ENCODE data around the gene RASSF3. TPM values are rescaled to one million over a fixed set of nuclear protein-coding genes. Genes with fewer than 3 reads are reported as not detected.
"Not testable (repeated sequence)": the region's sequence is repeated elsewhere in the genome, so short reads cannot be mapped to it uniquely, and the experiment has no call there.

Gene RASSF3, protein sequence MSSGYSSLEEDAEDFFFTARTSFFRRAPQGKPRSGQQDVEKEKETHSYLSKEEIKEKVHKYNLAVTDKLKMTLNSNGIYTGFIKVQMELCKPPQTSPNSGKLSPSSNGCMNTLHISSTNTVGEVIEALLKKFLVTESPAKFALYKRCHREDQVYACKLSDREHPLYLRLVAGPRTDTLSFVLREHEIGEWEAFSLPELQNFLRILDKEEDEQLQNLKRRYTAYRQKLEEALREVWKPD
- 13.4 TPM for total RNA-seq

- peak; percentile 85 for ATAC-seq
Measured at GRCh38 chr12:64610079-64610659, at the start of gene RASSF3. TSS of gene RASSF3 (plus strand) at chr12:64610495. CDS start at chr12:64610633, 138 bp downstream.

GRCh38 chr12:64561302-64562136 is 48.8 kb upstream of the RASSF3 start:
- ATAC-seq: no peak

- ATAC-seq: no peak
Measured at GRCh38 chr12:64566122-64566521, 44.2 kb upstream of the RASSF3 start.

DNA sequence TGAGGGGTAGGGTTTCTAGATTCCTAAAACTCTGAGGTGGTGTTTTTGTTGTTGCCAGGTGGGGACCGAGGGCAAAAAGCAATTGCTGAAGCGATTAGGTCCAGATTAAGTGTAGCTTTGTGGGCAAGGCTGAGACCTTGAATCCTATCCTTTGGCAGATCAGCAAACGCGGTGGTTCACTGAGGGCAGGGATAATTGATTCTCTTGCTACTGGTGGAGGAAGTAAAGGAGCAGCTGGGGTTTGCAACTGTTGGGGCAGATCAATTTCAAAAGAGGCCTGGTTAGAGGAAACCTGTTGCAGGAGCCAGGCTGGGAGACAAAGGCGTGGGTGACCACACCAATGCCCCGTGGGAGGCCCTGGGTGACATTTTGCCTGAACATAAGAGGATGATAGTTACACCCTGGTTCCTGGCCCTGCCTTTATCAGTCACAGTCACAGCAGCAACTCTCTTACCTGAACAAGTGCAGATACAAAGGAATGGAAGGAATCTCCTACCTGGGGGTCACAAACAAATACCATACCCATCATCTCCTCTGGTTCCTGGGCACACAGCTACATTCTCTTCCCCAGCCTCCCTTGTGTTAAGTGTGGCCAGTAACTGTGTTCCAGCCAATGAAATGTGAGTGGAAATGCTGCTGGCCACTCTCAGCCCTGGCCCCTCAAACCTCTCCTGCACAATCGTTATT is 43.3 kb upstream of the RASSF3 start:
- ATAC-seq: no peak

DNA sequence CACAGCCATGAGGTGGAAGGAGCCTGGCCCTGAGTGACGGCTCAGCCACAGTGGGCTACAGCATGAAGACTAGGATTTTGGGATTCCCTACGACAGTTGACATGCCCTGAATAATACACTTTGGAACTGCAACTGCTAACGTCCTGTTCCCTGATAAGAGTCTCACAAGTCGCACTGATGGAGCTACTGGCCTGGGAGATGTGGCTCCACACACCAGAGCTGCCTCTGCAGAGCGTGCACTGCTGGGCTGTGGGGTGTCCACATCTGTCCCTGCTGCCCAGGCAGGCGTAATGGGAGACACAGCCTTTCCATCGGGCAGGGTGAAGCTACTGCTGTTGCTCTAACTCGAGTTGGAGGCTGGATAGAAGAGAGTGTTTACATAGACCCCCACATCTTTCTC is 42.7 kb upstream of the RASSF3 start:
- ATAC-seq: no peak

DNA sequence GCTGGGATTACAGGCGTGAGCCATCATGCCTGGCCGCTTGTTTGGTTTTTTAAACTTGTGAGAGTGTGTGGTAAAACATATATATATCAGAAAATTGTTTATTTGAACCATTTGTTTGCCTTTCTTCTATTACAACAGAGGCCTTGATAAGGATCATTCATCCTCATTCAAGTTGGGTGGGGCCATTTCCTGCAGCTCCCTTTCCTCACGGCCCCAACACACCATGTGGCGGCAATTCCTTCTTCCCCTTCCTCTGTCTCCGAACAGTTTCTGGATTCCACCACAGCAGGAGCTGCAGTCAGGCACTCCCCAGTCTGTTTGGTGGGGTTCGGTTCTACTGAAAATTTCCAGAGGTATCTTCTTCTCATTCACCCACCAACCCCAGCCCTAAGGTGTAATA is 42.0 kb upstream of the RASSF3 start:
- no peak for ATAC-seq

GRCh38 chr12:64569923-64570691 is 40.2 kb upstream of the RASSF3 start:
- ATAC-seq: no peak

- no peak for ATAC-seq
Measured at GRCh38 chr12:64571411-64571810, 38.9 kb upstream of the RASSF3 start.

DNA sequence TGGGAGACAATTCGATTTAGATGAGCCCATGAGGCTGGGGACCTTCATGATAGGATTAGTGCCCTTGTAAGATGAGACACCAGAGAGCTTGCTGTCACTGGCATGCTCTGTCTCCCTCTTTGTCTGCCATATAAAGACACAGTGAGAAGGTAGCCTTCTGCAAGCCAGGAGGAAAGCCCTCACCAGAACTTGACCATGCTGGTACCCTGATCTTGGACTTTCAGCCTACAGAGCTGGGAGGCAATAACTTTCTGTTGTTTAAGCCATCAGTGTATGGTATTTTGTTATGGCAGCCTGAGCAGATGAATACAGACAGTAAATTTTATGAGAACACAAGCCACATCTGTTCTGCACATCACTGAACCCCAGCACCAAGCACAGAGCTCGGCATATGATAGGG is 38.1 kb upstream of the RASSF3 start:
- no peak for ATAC-seq

DNA sequence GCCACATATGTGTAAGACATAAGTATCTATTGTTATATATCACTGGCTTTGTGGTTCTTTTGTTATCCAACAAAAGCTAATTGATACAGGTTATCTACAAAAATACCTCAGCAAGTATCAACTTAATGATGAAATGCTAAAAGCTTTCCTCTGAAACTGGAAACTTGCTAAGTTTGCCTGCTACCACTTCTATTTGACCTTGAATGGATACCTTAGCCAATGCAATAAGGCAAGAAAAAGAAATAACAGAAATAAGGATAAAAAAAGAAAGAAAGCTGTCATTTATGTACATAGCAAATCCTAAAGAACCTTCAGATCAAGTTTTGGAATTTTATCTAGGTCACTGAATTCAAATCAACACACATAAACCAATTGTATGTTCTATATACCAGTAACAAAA is 35.5 kb upstream of the RASSF3 start:
- ATAC-seq: no peak

DNA sequence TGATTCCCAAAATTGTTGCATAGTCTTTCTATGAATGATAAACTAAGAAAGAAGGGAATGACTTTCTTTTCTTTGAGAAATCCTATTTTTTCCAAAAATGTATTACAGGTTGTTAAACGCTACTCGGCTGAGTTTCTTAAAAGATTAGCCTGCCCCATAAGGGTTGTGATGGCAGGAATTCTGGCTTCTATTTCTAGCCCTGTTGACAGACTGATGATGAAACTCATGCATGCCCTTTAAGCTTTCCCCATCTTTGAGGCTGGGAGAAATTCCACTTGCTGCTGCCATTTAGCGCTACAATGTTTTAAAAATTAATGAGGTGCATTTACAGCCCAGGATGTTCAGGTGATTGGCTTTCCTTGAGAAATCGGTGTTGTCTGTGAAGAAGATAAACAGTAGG is 33.2 kb upstream of the RASSF3 start:
- no peak for ATAC-seq

DNA sequence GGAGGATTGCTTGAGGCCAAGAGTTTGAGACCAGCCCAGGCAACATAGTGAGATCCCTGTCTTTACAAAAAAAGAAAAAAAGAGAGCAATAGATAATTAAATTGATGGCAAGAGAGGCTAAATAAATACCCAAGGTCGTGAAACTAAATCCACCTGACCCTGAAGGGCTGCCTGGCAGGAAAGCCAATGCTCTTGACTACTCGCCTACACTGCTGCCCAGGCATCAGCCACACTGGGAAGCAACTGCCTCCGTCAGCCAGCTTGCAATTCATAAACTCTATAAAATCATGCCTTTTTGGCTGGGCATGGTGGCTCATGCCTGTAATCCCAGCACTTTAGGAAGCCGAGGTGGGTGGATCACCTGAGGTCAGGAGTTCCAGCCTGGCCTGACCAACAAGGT is 31.7 kb upstream of the RASSF3 start:
- no peak for ATAC-seq

- ATAC-seq: no peak
Measured at GRCh38 chr12:64580681-64581080, 29.6 kb upstream of the RASSF3 start.

DNA sequence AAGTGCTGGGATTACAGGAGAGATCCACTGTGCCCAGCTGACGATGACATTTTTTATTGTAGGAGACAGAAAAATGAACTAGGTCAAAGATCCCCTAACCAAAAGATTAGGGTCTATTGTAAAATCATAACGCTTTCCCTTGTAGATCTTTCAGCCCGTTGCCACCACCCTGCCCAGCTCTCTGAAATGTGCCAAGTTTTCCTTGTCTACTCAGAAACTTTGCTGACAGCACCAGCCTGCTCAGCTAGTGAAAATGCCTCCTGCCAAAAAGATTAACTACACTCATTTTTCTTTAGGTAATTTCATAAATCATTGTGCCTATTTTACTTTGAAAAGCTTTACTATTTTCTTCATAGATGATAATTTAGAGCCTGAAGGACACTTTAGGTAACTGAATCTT is 28.2 kb upstream of the RASSF3 start:
- ATAC-seq: no peak

- ATAC-seq: no peak
Measured at GRCh38 chr12:64582862-64583261, 27.4 kb upstream of the RASSF3 start.

GRCh38 chr12:64583395-64583770 is 26.9 kb upstream of the RASSF3 start:
- not testable (repeated sequence) for ATAC-seq

- ATAC-seq: no peak
Measured at GRCh38 chr12:64583771-64584421, 26.4 kb upstream of the RASSF3 start.

DNA sequence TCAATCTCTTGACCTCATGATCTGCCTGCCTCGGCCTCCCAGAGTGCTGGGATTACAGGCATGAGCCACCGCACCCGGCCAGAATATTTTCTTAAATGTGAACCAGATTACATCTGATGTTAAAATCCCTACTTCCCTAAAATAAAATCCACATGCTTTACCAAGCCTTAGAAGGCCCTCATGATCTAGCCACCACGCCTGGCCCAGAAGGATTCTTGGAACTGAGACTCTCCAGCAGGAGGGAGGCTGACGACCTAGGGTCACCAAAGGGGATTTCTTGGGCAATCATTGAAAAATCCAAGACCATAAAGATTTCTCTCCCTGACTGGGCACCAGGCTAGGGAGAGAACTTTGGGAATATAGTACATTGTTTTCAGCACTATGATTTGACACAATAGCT is 25.2 kb upstream of the RASSF3 start:
- ATAC-seq: no peak

DNA sequence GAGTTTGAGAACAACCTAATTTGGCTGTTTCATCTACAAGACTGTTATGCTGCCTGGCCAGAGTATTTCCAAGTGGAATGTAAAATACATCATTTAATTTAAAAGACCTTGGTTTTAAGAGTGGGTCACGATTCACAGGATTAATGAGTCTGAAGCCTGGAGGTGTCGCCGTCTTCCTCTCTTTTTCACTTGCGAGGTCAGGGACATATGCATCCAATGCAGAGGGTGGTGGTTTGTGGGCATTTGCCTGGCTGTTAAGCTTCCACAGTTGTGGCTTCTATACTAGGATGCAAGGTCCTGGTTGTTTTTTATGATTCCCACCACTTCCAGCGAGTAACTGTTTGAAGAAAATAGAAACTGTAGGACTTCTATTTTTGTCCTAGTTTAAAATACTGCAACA is 22.8 kb upstream of the RASSF3 start:
- no peak for ATAC-seq

DNA sequence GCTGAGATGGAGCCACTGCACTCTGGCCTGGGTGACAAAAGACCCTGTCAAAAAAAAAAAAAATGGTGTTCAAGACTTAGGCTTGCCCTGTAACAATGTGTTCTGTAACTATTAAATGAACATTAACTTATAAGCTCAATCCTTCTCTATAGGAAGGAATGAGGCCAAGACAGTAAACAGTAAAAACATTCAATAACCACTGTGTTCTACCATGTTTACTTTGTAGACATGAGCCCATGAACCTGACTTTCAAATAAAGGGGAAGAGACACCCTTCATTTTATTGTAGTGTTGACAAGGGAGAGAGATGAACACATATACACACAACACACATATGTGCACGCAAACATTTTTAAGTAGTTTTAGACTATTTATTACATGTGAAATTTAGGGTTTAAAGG is 20.1 kb upstream of the RASSF3 start:
- no peak for ATAC-seq

DNA sequence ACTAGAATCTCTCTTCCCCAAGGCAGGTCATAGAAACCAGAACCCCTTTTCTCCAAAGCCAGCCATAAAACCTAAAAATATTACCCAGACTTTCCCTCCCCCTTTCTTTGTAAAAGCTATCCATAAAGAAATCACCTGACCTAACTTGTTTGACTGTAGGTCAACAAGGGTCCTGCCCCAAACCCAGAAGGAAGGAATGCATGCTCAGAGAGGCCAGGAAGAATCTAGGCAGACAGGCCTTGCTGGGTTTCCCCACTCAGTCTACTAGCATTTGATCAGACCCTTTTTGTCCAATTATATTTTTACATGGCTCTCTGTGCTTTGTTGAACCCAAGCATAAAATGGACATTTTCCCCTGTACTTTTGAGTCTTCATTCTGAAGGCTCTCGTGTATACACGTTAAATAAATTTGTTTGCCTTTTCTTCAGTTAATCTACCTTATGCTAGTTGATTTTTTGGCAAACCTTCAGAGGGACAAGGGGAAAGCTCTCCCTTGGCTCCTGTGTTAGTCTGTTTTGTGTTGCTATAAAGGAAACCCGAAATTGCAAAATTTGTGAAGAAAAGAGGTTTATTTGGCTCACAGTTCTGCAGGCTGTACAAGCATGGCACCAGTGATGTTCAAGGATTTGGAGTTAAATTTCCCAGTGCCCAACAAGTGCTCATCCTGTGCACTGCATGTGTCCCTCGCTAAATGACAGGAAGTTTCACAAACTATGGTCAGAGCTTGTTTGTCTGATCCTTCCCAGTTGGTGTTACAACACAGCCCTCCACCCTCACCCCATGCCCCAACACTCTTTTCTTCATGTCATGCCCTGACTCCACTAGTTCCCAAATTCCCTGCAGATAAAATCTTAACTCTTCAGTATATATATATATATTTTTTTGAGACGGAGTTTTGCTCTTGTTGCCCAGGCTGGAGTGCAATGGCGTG is 14.2 kb upstream of the RASSF3 start:
- no peak for ATAC-seq

All from esophagus mucosa (tissue), 1 donor.